H1 (cell line): Measurements from ENCODE around the gene ADAM12. TPM values are rescaled to one million over a fixed set of nuclear protein-coding genes. Genes with fewer than 3 reads are reported as not detected.

Experiments used
- EP300 ChIP-seq, 2 experiments: IDR thresholded peaks; 1 replicate in 1 of 2; 2 replicates in 1 of 2; pipeline ENCODE4 v1.6.1; 2011 to 2012; ENCODE audit warnings: low read depth in 2 of 2, low read length in 2 of 2, mild to moderate bottlenecking in 2 of 2, borderline replicate concordance in 1 of 2, inconsistent platforms in 1 of 2, moderate library complexity in 1 of 2
- GABPA ChIP-seq: IDR thresholded peaks from 2 replicates; pipeline ENCODE4 v1.6.1; 2011; ENCODE audit warnings: mild to moderate bottlenecking, low read length, moderate library complexity, borderline replicate concordance; ENCODE audit not compliant: insufficient read depth
- JUN ChIP-seq: IDR thresholded peaks from 2 replicates; pipeline ENCODE4 v1.6.1; 2011; ENCODE audit warnings: low read depth, mild to moderate bottlenecking, improper control_type of control experiment, low read length
- PHF8 ChIP-seq: fragments of 200-600 bp; sonication (generic); conservative IDR thresholded peaks from 2 replicates; pipeline ENCODE4 v1.7.1; 2012; ENCODE audit warnings: low read depth, mild to moderate bottlenecking, inconsistent platforms, low read length, moderate library complexity
- polyA plus RNA-seq, 7 experiments: library from polyadenylated mRNA; depleted of rRNA in 3 of 7; stranded (reverse) in 5 of 7; unstranded in 2 of 7; fragments of >200 nt in 5 of 7; fragments of 200-250 nt in 2 of 7; gene quantifications; 1 replicate in 5 of 7; 2 replicates in 1 of 7; 4 replicates in 1 of 7; pipeline versions ENCODE4 v1.2.1 to v1.2.3, GENCODE V29; 2011 to 2013; ENCODE audit warnings: missing spikeins in 2 of 7, mixed read lengths in 2 of 7
- total RNA-seq: library from RNA; stranded (reverse); fragmentation: NEBNext Ultra II Directional; extraction: Animal tissue kit (Norgen Biotek cat#: 25700); gene quantifications from 2 replicates; pipeline ENCODE4 v1.2.1, GENCODE V29; 2021

Gene ADAM12
- total and polyA plus RNA-seq, 2 of the 8 experiments (the other 6 are each of a cell fraction or from before 2014, with no cell fraction given) = 0.07 to 0.17 TPM

DNA sequence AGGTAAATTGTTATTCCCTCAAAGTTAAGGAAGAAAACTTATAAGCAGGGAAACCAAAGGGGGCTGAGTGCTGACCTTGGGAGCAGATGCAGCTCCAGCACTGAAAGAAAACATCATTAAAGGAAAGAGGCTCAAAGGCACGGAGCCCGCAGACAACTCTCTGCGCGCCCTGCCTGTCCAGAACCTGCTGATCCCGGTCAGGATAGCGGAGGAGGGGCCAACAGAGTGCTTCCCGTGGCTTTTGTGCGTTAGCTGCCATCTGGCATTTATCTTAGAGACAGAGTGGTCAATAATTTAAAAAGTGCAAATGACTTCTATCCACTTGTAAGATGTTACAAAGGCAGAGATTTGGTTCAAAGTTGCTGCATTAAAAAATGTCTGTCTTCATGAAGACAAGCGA, 329.8 kb downstream of the ADAM12 start (continued):
- TF ChIP-seq JUN = no peak
- TF ChIP-seq PHF8 = no peak
- TF ChIP-seq EP300 (IDR thresholded peaks at IDR 0.05; ENCODE audit: borderline replicate concordance in 1 of 2, low read depth in 2 of 2, low read length in 2 of 2) = no peak
- TF ChIP-seq GABPA = no peak
